Measurements from ENCODE around the gene ZNF44. TPM values are rescaled to one million over a fixed set of nuclear protein-coding genes. Genes with fewer than 3 reads are reported as not detected.

Gene ZNF44
- total and polyA plus RNA-seq, 9 of the 15 experiments (the other 6 are each of a cell fraction or from before 2014, with no cell fraction given): 2.6 to 8.3 (median 4.4) TPM

DNA sequence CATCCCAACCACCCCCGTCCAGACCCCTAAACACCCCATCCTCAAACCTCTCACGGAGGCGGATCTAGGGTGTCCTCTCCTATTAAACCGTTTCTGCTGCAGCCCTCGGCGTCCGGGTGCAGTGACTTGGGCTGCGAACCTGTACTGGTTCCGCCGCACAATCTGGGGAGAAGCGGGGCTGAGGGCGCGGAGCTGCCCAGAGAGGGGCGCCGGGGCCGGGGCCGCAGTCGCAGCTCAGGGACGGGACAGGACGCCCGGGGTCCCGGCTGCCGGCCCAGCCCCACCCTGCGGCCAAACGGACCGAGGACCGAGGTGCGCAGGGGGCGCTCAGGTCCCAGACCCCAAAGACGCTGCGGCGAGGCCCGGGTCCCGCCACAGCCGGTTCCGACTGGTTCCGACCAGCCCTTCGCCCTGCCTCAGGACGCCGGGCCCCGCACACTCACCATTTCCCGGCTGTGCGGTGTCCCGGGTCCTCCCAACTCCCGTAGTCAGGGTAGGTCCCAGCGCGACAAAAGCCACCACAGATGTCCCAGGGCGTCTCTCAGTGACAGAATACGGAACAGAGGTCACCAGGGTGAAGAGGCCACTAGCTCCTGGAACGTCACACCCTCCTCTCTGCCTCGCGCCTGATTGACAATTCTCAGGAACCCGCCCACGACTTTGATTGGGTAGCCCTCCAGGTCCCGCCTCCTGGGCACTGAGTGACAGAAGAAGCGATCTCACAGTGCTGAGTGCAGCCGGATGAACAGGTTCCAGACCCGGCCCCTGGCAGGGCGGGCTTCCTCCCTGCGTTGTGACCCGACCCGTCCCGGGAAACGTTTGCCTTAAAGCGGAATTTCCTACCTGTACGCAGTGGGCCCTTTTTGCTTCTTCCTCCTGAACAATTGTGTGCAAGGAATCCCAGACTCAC, at the start of gene ZNF44 (continued):
- TF ChIP-seq, protein P1, sequence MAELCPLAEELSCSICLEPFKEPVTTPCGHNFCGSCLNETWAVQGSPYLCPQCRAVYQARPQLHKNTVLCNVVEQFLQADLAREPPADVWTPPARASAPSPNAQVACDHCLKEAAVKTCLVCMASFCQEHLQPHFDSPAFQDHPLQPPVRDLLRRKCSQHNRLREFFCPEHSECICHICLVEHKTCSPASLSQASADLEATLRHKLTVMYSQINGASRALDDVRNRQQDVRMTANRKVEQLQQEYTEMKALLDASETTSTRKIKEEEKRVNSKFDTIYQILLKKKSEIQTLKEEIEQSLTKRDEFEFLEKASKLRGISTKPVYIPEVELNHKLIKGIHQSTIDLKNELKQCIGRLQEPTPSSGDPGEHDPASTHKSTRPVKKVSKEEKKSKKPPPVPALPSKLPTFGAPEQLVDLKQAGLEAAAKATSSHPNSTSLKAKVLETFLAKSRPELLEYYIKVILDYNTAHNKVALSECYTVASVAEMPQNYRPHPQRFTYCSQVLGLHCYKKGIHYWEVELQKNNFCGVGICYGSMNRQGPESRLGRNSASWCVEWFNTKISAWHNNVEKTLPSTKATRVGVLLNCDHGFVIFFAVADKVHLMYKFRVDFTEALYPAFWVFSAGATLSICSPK (IDR thresholded peaks at IDR 0.05; ENCODE audit: borderline replicate concordance): no peak
- TF ChIP-seq EP300 (IDR thresholded peaks at IDR 0.05; ENCODE audit: low read length) (no peak), SREBF1 (IDR thresholded peaks at IDR 0.05; ENCODE audit: borderline replicate concordance, low read depth, low read length) (no peak), ZNF140 (CRISPR knock-in tag; IDR thresholded peaks at IDR 0.05) (no peak), BRD4 (IDR thresholded peaks at IDR 0.05) (0 out of 2 replicates have a peak, but pooled peaks have one; percentile 38), SMARCE1 (IDR thresholded peaks at IDR 0.05) (no peak), SRF (CRISPR knock-in tag; IDR thresholded peaks at IDR 0.05) (0 out of 4 replicates have a peak, but pooled peaks of 1 of the 2 experiments have one; percentile 2), MTF1 (CRISPR knock-in tag; IDR thresholded peaks at IDR 0.05; ENCODE audit: borderline replicate concordance) (no peak), ZNF280A (IDR thresholded peaks at IDR 0.05; ENCODE audit: low read depth, partially characterized antibody) (no peak), ETS1 (conservative IDR thresholded peaks at IDR 0.05; ENCODE audit: control insufficient read depth, low read depth, low read length) (no peak), NCOR1 (IDR thresholded peaks at IDR 0.05) (no peak), CHD1 (IDR thresholded peaks at IDR 0.05; ENCODE audit: low read length) (no peak)
- TF ChIP-seq, protein P2, sequence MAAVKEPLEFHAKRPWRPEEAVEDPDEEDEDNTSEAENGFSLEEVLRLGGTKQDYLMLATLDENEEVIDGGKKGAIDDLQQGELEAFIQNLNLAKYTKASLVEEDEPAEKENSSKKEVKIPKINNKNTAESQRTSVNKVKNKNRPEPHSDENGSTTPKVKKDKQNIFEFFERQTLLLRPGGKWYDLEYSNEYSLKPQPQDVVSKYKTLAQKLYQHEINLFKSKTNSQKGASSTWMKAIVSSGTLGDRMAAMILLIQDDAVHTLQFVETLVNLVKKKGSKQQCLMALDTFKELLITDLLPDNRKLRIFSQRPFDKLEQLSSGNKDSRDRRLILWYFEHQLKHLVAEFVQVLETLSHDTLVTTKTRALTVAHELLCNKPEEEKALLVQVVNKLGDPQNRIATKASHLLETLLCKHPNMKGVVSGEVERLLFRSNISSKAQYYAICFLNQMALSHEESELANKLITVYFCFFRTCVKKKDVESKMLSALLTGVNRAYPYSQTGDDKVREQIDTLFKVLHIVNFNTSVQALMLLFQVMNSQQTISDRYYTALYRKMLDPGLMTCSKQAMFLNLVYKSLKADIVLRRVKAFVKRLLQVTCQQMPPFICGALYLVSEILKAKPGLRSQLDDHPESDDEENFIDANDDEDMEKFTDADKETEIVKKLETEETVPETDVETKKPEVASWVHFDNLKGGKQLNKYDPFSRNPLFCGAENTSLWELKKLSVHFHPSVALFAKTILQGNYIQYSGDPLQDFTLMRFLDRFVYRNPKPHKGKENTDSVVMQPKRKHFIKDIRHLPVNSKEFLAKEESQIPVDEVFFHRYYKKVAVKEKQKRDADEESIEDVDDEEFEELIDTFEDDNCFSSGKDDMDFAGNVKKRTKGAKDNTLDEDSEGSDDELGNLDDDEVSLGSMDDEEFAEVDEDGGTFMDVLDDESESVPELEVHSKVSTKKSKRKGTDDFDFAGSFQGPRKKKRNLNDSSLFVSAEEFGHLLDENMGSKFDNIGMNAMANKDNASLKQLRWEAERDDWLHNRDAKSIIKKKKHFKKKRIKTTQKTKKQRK (IDR thresholded peaks at IDR 0.05; ENCODE audit: borderline replicate concordance, low read depth, low read length): peak; percentile 88; the same call in 1 of the 2 replicates
- TF ChIP-seq, protein P3, sequence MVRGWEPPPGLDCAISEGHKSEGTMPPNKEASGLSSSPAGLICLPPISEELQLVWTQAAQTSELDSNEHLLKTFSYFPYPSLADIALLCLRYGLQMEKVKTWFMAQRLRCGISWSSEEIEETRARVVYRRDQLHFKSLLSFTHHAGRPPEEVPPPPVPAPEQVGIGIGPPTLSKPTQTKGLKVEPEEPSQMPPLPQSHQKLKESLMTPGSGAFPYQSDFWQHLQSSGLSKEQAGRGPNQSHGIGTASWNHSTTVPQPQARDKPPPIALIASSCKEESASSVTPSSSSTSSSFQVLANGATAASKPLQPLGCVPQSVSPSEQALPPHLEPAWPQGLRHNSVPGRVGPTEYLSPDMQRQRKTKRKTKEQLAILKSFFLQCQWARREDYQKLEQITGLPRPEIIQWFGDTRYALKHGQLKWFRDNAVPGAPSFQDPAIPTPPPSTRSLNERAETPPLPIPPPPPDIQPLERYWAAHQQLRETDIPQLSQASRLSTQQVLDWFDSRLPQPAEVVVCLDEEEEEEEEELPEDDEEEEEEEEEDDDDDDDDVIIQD (CRISPR knock-in tag; IDR thresholded peaks at IDR 0.05): no peak

Measured in K562 (cell line).